Calu3 (cell line): ENCODE measurements around the gene PCK1. TPM values are rescaled to one million over a fixed set of nuclear protein-coding genes. Genes with fewer than 3 reads are reported as not detected.

Source experiments
- BruUV-seq: library from RNA; stranded (reverse); fragments of 400-500 nt; replicated peaks from 2 replicates; lab custom pipeline; 2021; lab: Mats Ljungman, UMichigan
- CTCF ChIA-PET: fragments of 300-600 bp; sonication (Branson Sonifier 250); formaldehyde crosslinking; loops from one replicate; lab custom pipeline; 2022; ENCODE audit warnings: antibody characterized with exemption; lab: Charles Lee
- DNase-seq: peaks from one replicate; pipeline ENCODE4 v3.0.0; 2022
- H3K27ac Mint-ChIP-seq: one replicate; pipeline ENCODE4 v1.8.0; 2022; ENCODE audit warnings: mixed read lengths; ENCODE audit not compliant: unreplicated experiment
- H3K27me3 Mint-ChIP-seq: one replicate; pipeline ENCODE4 v1.8.0; 2022; ENCODE audit warnings: mixed read lengths; ENCODE audit not compliant: unreplicated experiment
- H3K36me3 Mint-ChIP-seq: one replicate; pipeline ENCODE4 v1.8.0; 2022; ENCODE audit warnings: mild to moderate bottlenecking, moderate library complexity, mixed read lengths; ENCODE audit not compliant: insufficient read depth, unreplicated experiment
- H3K4me1 Mint-ChIP-seq: one replicate; pipeline ENCODE4 v1.8.0; 2022; ENCODE audit warnings: mild to moderate bottlenecking, low read depth, mixed read lengths; ENCODE audit not compliant: unreplicated experiment
- H3K4me3 Mint-ChIP-seq: one replicate; pipeline ENCODE4 v1.8.0; 2022; ENCODE audit warnings: mild to moderate bottlenecking, low read depth, moderate library complexity, mixed read lengths; ENCODE audit not compliant: unreplicated experiment
- H3K9me3 Mint-ChIP-seq: one replicate; pipeline ENCODE4 v1.8.0; 2022; ENCODE audit warnings: low read depth, mixed read lengths; ENCODE audit not compliant: unreplicated experiment
- intact Hi-C: fragments of 100-400 bp; cut with micrococcal nuclease; formaldehyde crosslinking; loops from one replicate; pipeline ENCODE4 v1.10.0; 2022; ENCODE audit not compliant: unreplicated experiment
- total RNA-seq: library from RNA; stranded (reverse); gene quantifications from 2 replicates; pipeline ENCODE4 v1.2.3, GENCODE V29; 2022
- TF ChIP-seq, protein P1 (sequence below): fragments of 200-600 bp; IDR thresholded peaks from one replicate; pipeline ENCODE4 v1.8.0; 2022; ENCODE audit warnings: antibody characterized with exemption; ENCODE audit not compliant: unreplicated experiment

PCK1 gene
- total RNA-seq, 1 experiment from 2014 or later: 0.19 TPM

DNA sequence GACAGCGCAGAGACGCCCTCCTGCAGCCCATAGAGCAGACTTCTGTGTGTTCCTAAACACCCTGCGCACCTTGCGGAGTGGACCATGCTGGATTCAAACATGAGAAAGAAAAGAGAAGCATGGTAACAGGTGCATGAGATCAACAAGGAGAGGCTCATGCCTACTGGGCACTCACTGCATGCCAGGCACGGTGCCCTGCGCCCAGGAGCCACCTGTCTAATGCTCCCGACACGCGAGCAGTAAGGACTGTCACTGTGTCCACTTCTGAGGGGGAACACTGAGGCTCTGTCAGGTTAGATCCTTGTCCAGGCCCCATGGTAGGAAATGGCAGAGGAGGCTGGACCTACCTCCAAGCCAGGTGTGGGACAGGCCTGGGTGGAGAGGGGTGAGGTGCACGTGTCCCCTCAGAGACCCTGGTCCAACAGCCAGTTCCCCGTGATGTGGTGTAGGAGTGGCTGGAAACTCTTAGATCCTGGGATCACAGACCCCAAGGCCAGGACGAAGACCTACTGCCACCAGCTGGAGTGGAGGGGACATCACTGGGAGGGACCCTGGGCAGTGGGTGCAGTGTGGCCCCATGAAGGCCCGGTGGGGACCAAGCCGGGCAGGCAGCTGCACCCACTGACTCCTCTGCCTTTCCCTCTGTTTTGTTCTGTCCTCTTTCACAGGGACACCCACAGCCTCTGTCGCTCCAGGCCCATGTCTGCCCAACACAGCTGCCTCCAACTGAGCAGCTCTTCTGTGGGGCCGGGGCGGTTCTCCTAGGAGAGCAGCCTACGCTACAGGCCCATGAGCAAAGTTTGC is 29.8 kb downstream of the PCK1 start:
- CTCF ChIA-PET: interaction anchor here (0.6 kb wide), 1 partner anchor 30 kb away, joined by 3 read pairs; the partner anchor contains the start of gene ZBP1
- intact Hi-C loops: loop anchor here (10.0 kb wide), 1 partner anchor 206 kb away; no protein-coding TSS in a partner anchor
- Mint-ChIP-seq H3K4me3 (no peak overlapping the region), H3K27me3 (peaks cover 65% of the 10 kb centered on the region), H3K27ac (no peak overlapping the region), H3K36me3 (peaks cover 4% of the 10 kb centered on the region), H3K9me3 (no peaks in the 10 kb centered on the region), H3K4me1 (peaks cover 15% of the 10 kb centered on the region)
- DNase-seq: no peak
- BruUV-seq: no TSS peak
- TF ChIP-seq, protein P1, sequence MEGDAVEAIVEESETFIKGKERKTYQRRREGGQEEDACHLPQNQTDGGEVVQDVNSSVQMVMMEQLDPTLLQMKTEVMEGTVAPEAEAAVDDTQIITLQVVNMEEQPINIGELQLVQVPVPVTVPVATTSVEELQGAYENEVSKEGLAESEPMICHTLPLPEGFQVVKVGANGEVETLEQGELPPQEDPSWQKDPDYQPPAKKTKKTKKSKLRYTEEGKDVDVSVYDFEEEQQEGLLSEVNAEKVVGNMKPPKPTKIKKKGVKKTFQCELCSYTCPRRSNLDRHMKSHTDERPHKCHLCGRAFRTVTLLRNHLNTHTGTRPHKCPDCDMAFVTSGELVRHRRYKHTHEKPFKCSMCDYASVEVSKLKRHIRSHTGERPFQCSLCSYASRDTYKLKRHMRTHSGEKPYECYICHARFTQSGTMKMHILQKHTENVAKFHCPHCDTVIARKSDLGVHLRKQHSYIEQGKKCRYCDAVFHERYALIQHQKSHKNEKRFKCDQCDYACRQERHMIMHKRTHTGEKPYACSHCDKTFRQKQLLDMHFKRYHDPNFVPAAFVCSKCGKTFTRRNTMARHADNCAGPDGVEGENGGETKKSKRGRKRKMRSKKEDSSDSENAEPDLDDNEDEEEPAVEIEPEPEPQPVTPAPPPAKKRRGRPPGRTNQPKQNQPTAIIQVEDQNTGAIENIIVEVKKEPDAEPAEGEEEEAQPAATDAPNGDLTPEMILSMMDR: no peak

DNA sequence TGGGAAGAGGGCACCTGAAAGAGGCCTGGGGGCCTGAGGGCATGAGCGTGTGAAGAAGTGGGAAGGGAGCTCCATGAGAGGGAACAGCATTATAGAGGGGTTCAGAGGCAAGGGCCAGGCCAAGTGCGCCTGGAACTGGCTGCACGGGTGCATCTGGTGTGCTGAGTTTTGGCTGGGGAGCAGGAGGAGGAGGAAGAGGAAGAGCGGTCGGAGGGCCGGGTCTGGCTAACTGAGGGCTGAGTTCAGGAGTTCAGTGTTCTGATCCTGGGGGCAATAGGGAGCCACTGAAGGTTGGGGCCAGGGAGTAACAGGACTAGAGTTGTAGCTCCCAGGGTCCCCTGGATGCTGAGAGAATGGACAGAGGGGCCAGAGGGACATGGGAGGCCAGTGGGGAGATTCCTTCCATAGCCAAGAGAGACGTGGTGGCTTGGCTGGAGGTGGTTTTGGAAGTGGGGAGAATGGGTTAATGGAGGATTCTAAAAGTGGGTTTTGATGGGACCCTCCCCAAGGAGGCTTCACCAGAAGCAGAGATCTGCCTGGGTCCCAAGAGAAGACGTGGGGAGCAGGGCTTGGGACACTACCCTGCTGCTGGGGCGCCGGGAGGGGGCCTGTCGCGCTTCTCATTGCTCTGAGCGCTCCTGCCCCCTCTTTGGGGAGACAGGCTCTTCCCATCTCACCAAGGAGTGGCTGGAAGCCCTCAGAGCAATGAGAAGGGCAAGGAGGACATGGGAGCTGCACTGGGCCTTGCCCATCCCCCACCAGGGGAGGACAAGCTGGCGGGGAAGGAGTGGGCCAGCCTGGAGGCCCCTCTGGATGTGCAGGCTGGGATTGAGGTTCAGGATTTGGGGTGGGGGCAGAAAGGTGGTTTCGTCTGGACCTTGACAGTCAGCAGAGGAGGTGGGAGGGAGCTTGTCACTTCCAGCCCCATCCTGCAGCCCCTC is 30.6 kb downstream of the PCK1 start:
- BruUV-seq: no TSS peak
- intact Hi-C loops: loop anchor here (10.0 kb wide), 1 partner anchor 207 kb away; no protein-coding TSS in a partner anchor
- H3K4me1 Mint-ChIP-seq: peaks cover 15% of the 10 kb centered on the region
- no peak overlapping the region for H3K4me3 Mint-ChIP-seq
- CTCF ChIA-PET: interaction anchor here (1.4 kb wide), 1 partner anchor 78 kb away, joined by 4 read pairs; no protein-coding TSS in a partner anchor
- H3K27me3 Mint-ChIP-seq: peaks cover 56% of the 10 kb centered on the region
- DNase-seq: no peak
- TF ChIP-seq, protein P1: no peak
- no peaks in the 10 kb centered on the region for H3K9me3 Mint-ChIP-seq
- no peak overlapping the region for H3K27ac Mint-ChIP-seq
- peaks cover 4% of the 10 kb centered on the region for H3K36me3 Mint-ChIP-seq

DNA sequence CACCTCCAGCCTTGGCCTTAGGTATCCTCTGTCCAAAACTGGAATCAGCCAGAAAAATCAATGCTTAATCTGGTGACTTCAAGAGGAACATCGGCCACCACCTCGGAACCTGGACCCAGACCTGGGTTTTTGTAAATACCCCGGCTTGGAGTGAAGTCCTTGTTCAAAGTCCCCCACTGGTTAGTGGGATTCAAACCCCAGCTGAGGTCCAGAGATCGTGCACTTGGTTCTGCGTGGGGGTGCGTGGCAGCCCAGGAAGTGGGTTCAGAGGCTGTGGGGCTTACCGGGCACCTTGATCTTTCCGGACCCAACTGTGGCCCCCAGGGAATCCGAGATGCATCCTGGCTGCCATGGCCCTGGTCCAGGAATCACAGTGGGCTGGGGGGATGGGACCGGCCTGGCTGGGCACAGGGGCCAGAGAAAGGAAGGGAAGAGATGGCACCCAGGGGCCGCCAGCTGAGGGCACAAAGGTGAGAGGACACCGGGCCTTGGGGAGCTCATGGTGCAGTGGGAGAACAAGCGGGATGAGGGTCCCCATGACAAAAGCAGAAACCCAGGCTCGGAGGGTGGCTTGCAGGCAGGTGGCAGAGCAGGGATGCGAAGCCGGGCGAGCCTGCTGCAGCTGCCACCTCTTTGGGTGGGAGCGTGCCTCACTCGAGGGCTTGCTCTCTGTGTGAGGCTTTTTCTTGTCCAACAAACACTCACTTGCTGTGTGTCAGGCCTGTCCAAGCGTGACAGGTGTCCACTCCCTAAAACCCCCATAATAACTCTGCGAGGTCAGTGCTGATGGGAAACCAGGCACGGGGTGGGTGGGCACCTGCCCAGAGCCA is 31.6 kb downstream of the PCK1 start:
- CTCF ChIA-PET: interaction anchor here (0.5 to 3.0 kb wide), 4 partner anchors 65 to 1213 kb away, joined by 4 to 17 read pairs (median 4); no protein-coding TSS in a partner anchor
- no peak for DNase-seq
- H3K4me1 Mint-ChIP-seq: peaks cover 15% of the 10 kb centered on the region
- BruUV-seq: no TSS peak
- peaks cover 4% of the 10 kb centered on the region for H3K36me3 Mint-ChIP-seq
- no peak overlapping the region for H3K4me3 Mint-ChIP-seq
- H3K27ac Mint-ChIP-seq: no peak overlapping the region
- TF ChIP-seq, protein P1: no peak
- intact Hi-C loops: loop anchor here (10.0 kb wide), 1 partner anchor 208 kb away; no protein-coding TSS in a partner anchor
- no peaks in the 10 kb centered on the region for H3K9me3 Mint-ChIP-seq
- H3K27me3 Mint-ChIP-seq: peaks cover 47% of the 10 kb centered on the region
